ENCODE data around the gene WFS1.

- TF ChIP-seq U2AF2 (optimal IDR thresholded peaks at IDR 0.05; ENCODE audit: low read depth, low read length) (no peak), EP300 (IDR thresholded peaks at IDR 0.05; ENCODE audit: low read length) (no peak), EZH2 (IDR thresholded peaks at IDR 0.05; ENCODE audit: borderline replicate concordance, low read depth, low read length) (no peak), CTCF (IDR thresholded peaks at IDR 0.05 in 2 of 3, conservative IDR thresholded peaks at IDR 0.05 in 1 of 3; ENCODE audit: insufficient read depth in 2 of 3, low read depth in 1 of 3, low read length in 3 of 3) (no peak), YY1 (IDR thresholded peaks at IDR 0.05; ENCODE audit: borderline replicate concordance in 1 of 3, control insufficient read depth in 1 of 3, extremely low read depth in 1 of 3, insufficient read depth in 3 of 3, insufficient read length in 1 of 3, insufficient replicate concordance in 2 of 3, low read depth in 1 of 3, low read length in 2 of 3) (no peak), ATF3 (IDR thresholded peaks at IDR 0.05) (no peak), ATF3 (CRISPR knock-in tag; conservative IDR thresholded peaks at IDR 0.05) (no peak), ZNF780A (CRISPR knock-in tag; IDR thresholded peaks at IDR 0.05) (no peak), CREB1 (IDR thresholded peaks at IDR 0.05) (no peak), CREB1 (CRISPR knock-in tag; IDR thresholded peaks at IDR 0.05) (no peak), ZC3H4 (CRISPR knock-in tag; IDR thresholded peaks at IDR 0.05; ENCODE audit: borderline replicate concordance) (no peak)
- TF ChIP-seq, protein P1, sequence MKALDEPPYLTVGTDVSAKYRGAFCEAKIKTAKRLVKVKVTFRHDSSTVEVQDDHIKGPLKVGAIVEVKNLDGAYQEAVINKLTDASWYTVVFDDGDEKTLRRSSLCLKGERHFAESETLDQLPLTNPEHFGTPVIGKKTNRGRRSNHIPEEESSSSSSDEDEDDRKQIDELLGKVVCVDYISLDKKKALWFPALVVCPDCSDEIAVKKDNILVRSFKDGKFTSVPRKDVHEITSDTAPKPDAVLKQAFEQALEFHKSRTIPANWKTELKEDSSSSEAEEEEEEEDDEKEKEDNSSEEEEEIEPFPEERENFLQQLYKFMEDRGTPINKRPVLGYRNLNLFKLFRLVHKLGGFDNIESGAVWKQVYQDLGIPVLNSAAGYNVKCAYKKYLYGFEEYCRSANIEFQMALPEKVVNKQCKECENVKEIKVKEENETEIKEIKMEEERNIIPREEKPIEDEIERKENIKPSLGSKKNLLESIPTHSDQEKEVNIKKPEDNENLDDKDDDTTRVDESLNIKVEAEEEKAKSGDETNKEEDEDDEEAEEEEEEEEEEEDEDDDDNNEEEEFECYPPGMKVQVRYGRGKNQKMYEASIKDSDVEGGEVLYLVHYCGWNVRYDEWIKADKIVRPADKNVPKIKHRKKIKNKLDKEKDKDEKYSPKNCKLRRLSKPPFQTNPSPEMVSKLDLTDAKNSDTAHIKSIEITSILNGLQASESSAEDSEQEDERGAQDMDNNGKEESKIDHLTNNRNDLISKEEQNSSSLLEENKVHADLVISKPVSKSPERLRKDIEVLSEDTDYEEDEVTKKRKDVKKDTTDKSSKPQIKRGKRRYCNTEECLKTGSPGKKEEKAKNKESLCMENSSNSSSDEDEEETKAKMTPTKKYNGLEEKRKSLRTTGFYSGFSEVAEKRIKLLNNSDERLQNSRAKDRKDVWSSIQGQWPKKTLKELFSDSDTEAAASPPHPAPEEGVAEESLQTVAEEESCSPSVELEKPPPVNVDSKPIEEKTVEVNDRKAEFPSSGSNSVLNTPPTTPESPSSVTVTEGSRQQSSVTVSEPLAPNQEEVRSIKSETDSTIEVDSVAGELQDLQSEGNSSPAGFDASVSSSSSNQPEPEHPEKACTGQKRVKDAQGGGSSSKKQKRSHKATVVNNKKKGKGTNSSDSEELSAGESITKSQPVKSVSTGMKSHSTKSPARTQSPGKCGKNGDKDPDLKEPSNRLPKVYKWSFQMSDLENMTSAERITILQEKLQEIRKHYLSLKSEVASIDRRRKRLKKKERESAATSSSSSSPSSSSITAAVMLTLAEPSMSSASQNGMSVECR (CRISPR knock-in tag; IDR thresholded peaks at IDR 0.05) = no peak
These were observed 4.1 kb upstream of the WFS1 start for GRCh38 chr4:6265546-6265945.

Data from K562 (cell line).